AG09309 (cell line): ENCODE data around the gene C1QL3.

Source experiments
- DNase-seq: peaks from one replicate; pipeline ENCODE4 v3.0.0-alpha.2; 2010; ENCODE audit warnings: low read depth
- H3K4me3 ChIP-seq: 2 replicates; pipeline ENCODE4 v1.5.1; 2011; ENCODE audit warnings: mild to moderate bottlenecking, low read depth, low read length, moderate library complexity; ENCODE audit not compliant: control insufficient read depth
- CTCF ChIP-seq: IDR thresholded peaks from 2 replicates; pipeline ENCODE4 v1.5.1; 2011; ENCODE audit warnings: mild to moderate bottlenecking, low read depth, low read length, inconsistent platforms; ENCODE audit not compliant: insufficient read depth, control insufficient read depth; ENCODE audit errors: missing control alignments

Gene C1QL3

GRCh38 chr10:16547973-16548372 lies 26.3 kb upstream of the C1QL3 start:
- DNase-seq, result no peak
- H3K4me3 ChIP-seq, result no peak overlapping the region
- TF ChIP-seq CTCF, result no peak

DNA sequence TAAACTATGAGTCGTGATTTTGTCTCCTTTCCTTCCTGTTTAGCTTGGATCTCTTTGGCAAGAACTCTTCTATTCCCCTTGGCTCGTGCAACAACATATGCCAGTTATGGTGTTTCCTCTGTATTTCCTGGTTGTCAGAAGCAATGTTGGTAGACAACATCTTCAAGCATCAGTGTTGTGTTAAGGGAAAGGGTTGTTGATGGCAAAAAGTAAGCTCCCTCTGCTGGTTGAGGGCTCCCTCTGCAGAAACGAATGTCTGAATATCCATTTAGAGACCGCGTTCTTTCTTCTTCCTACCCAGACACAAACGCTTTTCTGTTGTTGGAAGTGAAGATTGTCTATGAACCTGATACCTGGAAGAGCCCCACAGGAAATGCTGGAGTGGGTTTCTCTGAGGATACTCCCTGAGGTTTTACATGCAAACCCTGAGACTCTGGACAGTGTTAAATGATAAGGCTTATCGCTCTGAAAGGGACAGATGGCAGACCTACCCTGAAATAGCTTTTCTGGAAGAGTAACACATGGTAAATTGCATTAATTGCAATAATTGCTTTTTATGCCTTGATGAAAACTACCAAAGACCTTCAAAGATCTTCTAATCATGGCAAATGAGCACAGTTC lies 23.5 kb upstream of the C1QL3 start:
- peak; percentile 76 for TF ChIP-seq CTCF
- peak; percentile 8 for DNase-seq
- H3K4me3 ChIP-seq, result no peak overlapping the region

DNA sequence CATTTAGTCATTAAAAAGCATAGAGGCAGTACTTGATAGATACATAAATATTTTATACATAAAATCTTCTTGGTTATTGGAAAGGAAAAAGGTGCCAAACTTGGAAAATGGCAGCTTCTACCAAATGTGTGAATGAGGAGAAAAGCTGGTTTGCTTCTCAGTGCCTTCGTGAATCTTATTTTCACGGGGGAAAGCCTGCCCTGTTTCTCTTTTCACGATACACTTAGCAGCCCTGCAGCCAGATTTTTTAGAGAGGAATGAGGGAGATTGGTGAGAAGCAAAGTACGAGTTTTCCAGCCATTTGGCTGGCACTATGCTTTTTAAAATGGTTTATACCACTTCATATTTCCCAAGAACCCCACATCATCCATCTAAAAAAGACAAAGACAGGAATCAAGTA lies 22.9 kb upstream of the C1QL3 start:
- no peak for DNase-seq
- H3K4me3 ChIP-seq, result no peak overlapping the region
- no peak for TF ChIP-seq CTCF

GRCh38 chr10:16544099-16544498 lies 22.4 kb upstream of the C1QL3 start:
- TF ChIP-seq CTCF, result no peak
- DNase-seq, result no peak
- H3K4me3 ChIP-seq, result no peak overlapping the region

- H3K4me3 ChIP-seq, result no peak overlapping the region
- no peak for TF ChIP-seq CTCF
- no peak for DNase-seq
Measured at GRCh38 chr10:16536155-16536554, 14.5 kb upstream of the C1QL3 start.

DNA sequence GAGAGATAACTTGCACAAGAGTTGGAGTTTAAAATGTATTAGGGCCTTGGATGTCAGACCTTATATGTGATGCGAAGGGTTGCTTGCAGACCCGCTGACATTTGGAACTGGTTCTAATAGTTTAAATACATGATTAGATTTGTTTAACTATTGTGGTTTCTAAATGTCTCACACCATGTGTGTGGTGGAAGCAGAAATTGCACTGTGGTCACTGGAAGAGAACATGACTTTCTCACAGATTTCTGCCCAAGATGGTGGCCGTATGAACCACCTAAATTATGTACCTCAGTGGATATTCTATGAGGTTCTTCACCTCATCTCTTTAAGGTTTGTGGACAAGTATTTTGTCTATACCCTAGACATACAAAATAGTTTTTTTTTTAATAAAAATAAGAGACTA lies 8.2 kb upstream of the C1QL3 start:
- no peak for DNase-seq
- TF ChIP-seq CTCF, result no peak
- no peak overlapping the region for H3K4me3 ChIP-seq

DNA sequence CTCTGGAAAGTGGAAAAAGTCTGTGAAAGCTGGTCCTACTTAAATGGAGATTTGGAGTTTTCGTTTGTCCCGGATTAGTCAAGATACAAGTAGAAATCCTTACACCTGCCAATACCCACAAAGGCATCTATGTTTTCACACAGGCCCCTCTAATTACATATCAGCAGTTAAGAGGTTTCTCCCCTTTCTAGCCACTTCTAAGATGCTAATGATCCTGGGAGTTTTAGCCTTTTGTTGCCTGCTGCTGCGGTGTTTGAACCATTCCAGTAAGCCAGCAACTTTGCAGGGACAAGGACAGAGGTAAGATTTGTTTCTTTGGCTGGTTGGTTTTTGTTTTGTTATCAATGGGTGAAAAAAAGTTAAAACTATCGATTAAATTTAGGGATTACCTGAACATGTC lies 5.8 kb upstream of the C1QL3 start:
- no peak overlapping the region for H3K4me3 ChIP-seq
- no peak for DNase-seq
- TF ChIP-seq CTCF, result no peak
